ENCODE results near the gene AR.

AR gene

DNA sequence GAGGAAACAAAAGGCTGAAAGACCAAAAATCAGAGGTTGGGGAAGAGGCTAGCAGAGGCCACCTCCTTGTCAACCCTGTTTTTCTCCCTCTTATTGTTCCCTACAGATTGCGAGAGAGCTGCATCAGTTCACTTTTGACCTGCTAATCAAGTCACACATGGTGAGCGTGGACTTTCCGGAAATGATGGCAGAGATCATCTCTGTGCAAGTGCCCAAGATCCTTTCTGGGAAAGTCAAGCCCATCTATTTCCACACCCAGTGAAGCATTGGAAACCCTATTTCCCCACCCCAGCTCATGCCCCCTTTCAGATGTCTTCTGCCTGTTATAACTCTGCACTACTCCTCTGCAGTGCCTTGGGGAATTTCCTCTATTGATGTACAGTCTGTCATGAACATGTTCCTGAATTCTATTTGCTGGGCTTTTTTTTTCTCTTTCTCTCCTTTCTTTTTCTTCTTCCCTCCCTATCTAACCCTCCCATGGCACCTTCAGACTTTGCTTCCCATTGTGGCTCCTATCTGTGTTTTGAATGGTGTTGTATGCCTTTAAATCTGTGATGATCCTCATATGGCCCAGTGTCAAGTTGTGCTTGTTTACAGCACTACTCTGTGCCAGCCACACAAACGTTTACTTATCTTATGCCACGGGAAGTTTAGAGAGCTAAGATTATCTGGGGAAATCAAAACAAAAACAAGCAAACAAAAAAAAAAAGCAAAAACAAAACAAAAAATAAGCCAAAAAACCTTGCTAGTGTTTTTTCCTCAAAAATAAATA is 179.9 kb downstream of the AR start:
- H3K36me3 Mint-ChIP-seq: no peaks in the 10 kb centered on the region
- ATAC-seq: no peak
- no peaks in the 10 kb centered on the region for H3K9me3 Mint-ChIP-seq
- H3K4me1 Mint-ChIP-seq: no peaks in the 10 kb centered on the region
- no peak overlapping the region for H3K27ac Mint-ChIP-seq
- no peak overlapping the region for H3K4me3 Mint-ChIP-seq
- no peaks in the 10 kb centered on the region for H3K27me3 Mint-ChIP-seq

DNA sequence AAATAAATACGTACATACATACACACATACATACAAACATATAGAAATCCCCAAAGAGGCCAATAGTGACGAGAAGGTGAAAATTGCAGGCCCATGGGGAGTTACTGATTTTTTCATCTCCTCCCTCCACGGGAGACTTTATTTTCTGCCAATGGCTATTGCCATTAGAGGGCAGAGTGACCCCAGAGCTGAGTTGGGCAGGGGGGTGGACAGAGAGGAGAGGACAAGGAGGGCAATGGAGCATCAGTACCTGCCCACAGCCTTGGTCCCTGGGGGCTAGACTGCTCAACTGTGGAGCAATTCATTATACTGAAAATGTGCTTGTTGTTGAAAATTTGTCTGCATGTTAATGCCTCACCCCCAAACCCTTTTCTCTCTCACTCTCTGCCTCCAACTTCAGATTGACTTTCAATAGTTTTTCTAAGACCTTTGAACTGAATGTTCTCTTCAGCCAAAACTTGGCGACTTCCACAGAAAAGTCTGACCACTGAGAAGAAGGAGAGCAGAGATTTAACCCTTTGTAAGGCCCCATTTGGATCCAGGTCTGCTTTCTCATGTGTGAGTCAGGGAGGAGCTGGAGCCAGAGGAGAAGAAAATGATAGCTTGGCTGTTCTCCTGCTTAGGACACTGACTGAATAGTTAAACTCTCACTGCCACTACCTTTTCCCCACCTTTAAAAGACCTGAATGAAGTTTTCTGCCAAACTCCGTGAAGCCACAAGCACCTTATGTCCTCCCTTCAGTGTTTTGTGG is 180.7 kb downstream of the AR start:
- Mint-ChIP-seq H3K27ac (no peak overlapping the region), H3K36me3 (no peaks in the 10 kb centered on the region), H3K9me3 (no peaks in the 10 kb centered on the region), H3K27me3 (no peaks in the 10 kb centered on the region), H3K4me1 (no peaks in the 10 kb centered on the region), H3K4me3 (no peak overlapping the region)
- ATAC-seq: no peak

DNA sequence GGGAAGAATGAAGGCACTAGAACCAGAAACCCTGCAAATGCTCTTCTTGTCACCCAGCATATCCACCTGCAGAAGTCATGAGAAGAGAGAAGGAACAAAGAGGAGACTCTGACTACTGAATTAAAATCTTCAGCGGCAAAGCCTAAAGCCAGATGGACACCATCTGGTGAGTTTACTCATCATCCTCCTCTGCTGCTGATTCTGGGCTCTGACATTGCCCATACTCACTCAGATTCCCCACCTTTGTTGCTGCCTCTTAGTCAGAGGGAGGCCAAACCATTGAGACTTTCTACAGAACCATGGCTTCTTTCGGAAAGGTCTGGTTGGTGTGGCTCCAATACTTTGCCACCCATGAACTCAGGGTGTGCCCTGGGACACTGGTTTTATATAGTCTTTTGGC is 181.7 kb downstream of the AR start:
- no peaks in the 10 kb centered on the region for H3K36me3 Mint-ChIP-seq
- no peaks in the 10 kb centered on the region for H3K27me3 Mint-ChIP-seq
- no peak overlapping the region for H3K4me3 Mint-ChIP-seq
- ATAC-seq: no peak
- H3K4me1 Mint-ChIP-seq: no peaks in the 10 kb centered on the region
- H3K27ac Mint-ChIP-seq: no peak overlapping the region
- no peaks in the 10 kb centered on the region for H3K9me3 Mint-ChIP-seq

DNA sequence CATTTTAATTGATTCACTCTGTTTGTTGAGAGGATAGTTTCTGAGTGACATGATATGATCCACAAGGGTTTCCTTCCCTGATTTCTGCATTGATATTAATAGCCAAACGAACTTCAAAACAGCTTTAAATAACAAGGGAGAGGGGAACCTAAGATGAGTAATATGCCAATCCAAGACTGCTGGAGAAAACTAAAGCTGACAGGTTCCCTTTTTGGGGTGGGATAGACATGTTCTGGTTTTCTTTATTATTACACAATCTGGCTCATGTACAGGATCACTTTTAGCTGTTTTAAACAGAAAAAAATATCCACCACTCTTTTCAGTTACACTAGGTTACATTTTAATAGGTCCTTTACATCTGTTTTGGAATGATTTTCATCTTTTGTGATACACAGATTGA is 182.2 kb downstream of the AR start:
- no peak for ATAC-seq
- Mint-ChIP-seq H3K4me1 (no peaks in the 10 kb centered on the region), H3K36me3 (no peaks in the 10 kb centered on the region), H3K4me3 (no peak overlapping the region), H3K27me3 (no peaks in the 10 kb centered on the region), H3K9me3 (no peaks in the 10 kb centered on the region), H3K27ac (no peak overlapping the region)

DNA sequence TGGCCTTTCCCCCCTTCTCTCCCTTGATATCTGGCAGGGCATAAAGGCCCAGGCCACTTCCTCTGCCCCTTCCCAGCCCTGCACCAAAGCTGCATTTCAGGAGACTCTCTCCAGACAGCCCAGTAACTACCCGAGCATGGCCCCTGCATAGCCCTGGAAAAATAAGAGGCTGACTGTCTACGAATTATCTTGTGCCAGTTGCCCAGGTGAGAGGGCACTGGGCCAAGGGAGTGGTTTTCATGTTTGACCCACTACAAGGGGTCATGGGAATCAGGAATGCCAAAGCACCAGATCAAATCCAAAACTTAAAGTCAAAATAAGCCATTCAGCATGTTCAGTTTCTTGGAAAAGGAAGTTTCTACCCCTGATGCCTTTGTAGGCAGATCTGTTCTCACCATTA is 183.8 kb downstream of the AR start:
- H3K27me3 Mint-ChIP-seq: no peaks in the 10 kb centered on the region
- ATAC-seq: no peak
- no peaks in the 10 kb centered on the region for H3K9me3 Mint-ChIP-seq
- H3K27ac Mint-ChIP-seq: no peak overlapping the region
- H3K36me3 Mint-ChIP-seq: no peaks in the 10 kb centered on the region
- H3K4me3 Mint-ChIP-seq: no peak overlapping the region
- H3K4me1 Mint-ChIP-seq: no peaks in the 10 kb centered on the region

DNA sequence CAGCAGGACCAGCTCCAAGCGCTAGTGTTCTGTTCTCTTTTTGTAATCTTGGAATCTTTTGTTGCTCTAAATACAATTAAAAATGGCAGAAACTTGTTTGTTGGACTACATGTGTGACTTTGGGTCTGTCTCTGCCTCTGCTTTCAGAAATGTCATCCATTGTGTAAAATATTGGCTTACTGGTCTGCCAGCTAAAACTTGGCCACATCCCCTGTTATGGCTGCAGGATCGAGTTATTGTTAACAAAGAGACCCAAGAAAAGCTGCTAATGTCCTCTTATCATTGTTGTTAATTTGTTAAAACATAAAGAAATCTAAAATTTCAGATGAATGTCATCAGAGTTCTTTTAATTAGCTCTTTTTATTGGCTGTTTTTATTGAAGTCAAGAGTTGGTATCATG is 186.5 kb downstream of the AR start:
- Mint-ChIP-seq H3K27ac (no peak overlapping the region), H3K4me1 (no peaks in the 10 kb centered on the region), H3K9me3 (no peaks in the 10 kb centered on the region), H3K27me3 (no peaks in the 10 kb centered on the region), H3K36me3 (no peaks in the 10 kb centered on the region), H3K4me3 (no peak overlapping the region)
- no peak for ATAC-seq

DNA sequence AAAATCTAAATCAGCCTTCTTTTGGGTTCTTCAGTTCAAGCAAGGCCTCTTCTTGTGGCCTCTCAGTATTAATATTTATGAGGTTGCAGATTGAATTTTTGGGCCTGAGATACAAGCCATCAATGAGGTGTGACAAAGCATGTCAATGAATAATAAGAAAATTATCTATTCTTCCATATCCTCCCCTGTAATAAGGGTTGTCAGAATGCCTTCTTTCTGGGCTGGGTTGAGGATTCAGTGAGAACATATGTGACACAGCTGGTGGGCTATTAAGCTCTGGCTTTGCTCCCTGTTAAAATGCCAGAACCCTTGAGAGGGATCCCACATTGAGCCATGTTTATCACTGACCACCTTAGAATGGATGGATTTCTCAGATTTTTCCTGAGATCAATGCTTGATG is 187.2 kb downstream of the AR start:
- no peak overlapping the region for H3K27ac Mint-ChIP-seq
- no peak overlapping the region for H3K4me3 Mint-ChIP-seq
- H3K27me3 Mint-ChIP-seq: no peaks in the 10 kb centered on the region
- no peak for ATAC-seq
- H3K36me3 Mint-ChIP-seq: no peaks in the 10 kb centered on the region
- H3K9me3 Mint-ChIP-seq: no peaks in the 10 kb centered on the region
- no peaks in the 10 kb centered on the region for H3K4me1 Mint-ChIP-seq

DNA sequence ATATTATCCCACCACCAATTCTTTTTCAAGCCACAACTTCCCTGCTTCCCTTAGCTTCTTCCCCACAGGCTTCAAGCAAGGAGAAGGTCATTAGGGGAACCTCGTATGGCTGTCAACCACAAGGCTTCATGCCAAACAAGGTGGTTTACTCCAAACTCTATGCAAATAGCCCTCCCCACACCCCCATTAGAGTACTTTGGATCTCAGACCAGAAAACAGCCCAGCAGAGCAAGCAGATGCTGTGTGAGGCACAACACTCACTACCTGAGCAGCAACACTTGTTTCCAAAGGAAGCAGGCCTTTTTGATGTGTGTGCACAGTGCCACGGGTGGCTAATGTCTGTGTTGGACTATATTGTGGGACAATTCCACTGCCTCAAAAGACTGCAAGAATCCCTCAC is 189.0 kb downstream of the AR start:
- no peaks in the 10 kb centered on the region for H3K4me1 Mint-ChIP-seq
- no peaks in the 10 kb centered on the region for H3K36me3 Mint-ChIP-seq
- no peak overlapping the region for H3K27ac Mint-ChIP-seq
- no peaks in the 10 kb centered on the region for H3K27me3 Mint-ChIP-seq
- ATAC-seq: no peak
- no peak overlapping the region for H3K4me3 Mint-ChIP-seq
- no peaks in the 10 kb centered on the region for H3K9me3 Mint-ChIP-seq

DNA sequence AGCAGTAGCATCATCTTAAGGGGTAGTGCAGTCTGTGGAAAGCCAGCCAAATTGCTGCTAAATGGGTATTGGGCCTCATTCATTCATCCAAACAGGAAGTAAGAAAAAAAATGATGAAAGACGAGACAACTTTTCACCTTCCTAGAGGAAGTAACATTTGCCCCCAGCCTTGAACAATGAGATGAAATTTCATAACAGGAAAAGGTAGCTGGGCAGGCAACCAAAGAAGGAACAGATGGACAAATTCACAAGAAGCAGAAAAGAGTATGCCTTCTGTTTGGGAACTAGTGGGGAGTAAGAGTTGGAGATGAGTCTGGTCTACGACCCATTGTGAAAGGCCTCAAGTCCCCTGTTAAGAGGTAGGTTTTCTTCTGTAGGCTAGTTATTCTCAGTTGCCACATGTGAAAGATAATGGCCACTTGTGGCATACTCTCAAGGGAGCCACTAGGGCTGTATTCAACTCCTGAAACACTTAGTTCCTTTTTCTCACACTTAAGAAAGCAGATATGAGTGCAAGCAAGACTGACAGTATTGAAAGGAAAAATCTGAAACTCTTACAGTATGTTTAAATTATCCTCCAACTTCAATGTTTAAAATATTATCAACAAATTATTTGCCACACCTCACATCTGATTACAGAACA is 190.4 kb downstream of the AR start:
- H3K27ac Mint-ChIP-seq: no peak overlapping the region
- H3K27me3 Mint-ChIP-seq: no peaks in the 10 kb centered on the region
- no peaks in the 10 kb centered on the region for H3K36me3 Mint-ChIP-seq
- H3K9me3 Mint-ChIP-seq: no peaks in the 10 kb centered on the region
- H3K4me1 Mint-ChIP-seq: no peaks in the 10 kb centered on the region
- no peak for ATAC-seq
- H3K4me3 Mint-ChIP-seq: no peak overlapping the region

DNA sequence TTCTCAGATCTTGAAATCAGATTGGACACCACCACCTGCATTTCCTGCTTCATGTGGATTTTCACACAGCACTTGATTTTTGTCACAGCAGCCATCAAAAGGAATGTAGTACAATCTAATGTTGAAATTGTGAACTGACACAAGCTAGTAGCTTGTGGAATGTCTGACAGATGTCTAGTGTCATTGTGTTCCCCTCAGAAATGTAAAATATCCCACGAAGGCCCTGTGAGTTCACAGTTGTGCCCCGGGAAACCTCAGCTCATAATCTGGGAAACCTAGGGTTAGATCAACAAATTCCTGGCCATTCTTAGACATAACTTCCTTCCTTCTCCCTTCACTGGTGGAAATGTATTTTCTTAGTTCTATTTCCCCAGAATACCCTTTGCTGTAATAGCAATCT is 205.7 kb downstream of the AR start:
- no peak overlapping the region for H3K27ac Mint-ChIP-seq
- ATAC-seq: no peak

DNA sequence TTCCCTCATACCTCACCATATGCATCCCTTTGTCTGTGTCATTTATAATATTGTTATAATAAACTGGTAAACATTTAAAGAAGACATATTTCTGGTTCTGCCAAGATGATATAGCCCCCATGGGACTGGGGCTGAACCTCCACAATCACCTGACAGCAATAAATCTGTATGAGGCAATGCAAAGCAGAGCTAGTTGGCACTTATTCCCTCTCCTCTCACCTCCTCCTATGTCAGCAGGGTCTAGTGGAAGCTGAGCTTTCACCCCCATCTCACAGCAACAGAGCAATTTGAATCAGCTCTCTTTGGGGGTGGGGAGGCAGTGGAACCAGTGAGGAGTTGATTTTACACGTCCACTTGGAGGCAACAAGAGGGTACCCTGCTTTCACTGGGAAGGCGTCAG is 206.9 kb downstream of the AR start:
- H3K9me3 Mint-ChIP-seq: peaks cover 6% of the 10 kb centered on the region
- no peak overlapping the region for H3K27ac Mint-ChIP-seq
- no peaks in the 10 kb centered on the region for H3K27me3 Mint-ChIP-seq
- no peaks in the 10 kb centered on the region for H3K4me1 Mint-ChIP-seq
- H3K36me3 Mint-ChIP-seq: no peaks in the 10 kb centered on the region
- ATAC-seq: no peak
- no peak overlapping the region for H3K4me3 Mint-ChIP-seq

More for the DNA sequence above, 205.7 kb downstream of the AR start:
- H3K4me1 Mint-ChIP-seq: no peaks in the 10 kb centered on the region
- no peak overlapping the region for H3K4me3 Mint-ChIP-seq
- H3K9me3 Mint-ChIP-seq: peaks cover 6% of the 10 kb centered on the region
- H3K36me3 Mint-ChIP-seq: no peaks in the 10 kb centered on the region
- H3K27me3 Mint-ChIP-seq: no peaks in the 10 kb centered on the region

DNA sequence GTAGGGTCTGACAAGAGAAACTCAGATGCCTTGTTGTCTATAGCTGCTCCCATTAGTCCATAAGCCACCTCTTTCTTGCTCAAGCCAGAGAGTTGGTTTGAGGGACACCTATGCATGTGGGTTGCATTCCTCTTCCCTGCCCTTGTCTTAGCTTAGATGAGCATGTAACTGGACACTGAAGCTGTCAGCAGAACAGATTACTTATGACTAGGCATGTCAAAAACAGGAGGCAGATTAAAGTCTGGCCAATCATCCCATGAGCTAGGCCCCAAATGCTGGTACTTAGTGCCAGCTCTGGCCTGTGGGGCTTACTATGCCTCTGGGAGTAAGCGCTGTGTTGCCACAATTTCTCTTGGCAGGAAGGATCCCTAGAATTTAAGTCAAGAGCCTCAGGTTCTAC is 215.2 kb downstream of the AR start:
- Mint-ChIP-seq H3K4me1 (no peaks in the 10 kb centered on the region), H3K4me3 (no peak overlapping the region), H3K36me3 (no peaks in the 10 kb centered on the region), H3K9me3 (no peaks in the 10 kb centered on the region), H3K27me3 (no peaks in the 10 kb centered on the region), H3K27ac (no peak overlapping the region)
- ATAC-seq: no peak

DNA sequence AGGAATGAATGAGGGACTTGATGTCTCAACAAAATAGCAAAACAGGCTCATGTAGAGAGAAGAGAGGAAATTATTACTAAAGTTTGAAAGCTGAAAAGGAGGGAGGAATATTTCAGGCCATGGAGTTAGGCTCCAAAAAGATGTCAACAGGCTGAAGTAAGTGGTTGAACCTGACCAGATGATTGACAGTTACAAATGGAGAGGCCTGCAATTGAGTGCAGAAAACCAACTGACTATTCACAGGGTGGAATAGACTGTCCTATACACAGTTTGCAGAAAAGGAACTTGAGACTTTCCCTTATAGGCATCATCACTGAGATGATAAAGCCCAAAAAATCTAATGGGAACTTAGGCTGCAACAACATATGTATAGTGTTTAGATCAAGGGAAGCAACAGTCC is 233.3 kb downstream of the AR start:
- no peak overlapping the region for H3K4me3 Mint-ChIP-seq
- ATAC-seq: no peak
- no peak overlapping the region for H3K27ac Mint-ChIP-seq

DNA sequence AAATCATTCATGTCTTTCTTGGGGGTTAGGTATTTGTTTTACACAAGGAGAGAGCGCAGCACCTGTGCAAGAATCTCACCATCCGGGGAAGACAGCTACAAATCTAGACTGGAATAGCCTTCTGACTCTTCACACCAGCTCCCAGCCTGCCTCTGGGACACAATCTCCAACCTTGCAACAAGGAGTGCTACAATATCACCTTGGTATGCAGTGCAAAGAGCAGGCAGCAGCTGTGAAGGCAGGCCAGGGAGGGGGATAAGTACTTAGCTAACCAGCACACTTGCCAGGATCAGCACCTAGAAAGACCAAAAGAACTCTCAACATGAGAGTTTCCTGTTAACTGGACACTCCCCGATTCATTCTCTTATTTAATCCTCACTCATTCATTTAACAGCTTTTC is 235.3 kb downstream of the AR start:
- H3K4me1 Mint-ChIP-seq: no peaks in the 10 kb centered on the region
- ATAC-seq: no peak
- no peak overlapping the region for H3K27ac Mint-ChIP-seq
- no peaks in the 10 kb centered on the region for H3K9me3 Mint-ChIP-seq
- H3K4me3 Mint-ChIP-seq: no peak overlapping the region
- no peaks in the 10 kb centered on the region for H3K36me3 Mint-ChIP-seq
- H3K27me3 Mint-ChIP-seq: no peaks in the 10 kb centered on the region

More for the DNA sequence above, 233.3 kb downstream of the AR start:
- no peaks in the 10 kb centered on the region for H3K4me1 Mint-ChIP-seq
- no peaks in the 10 kb centered on the region for H3K9me3 Mint-ChIP-seq
- H3K27me3 Mint-ChIP-seq: no peaks in the 10 kb centered on the region
- no peaks in the 10 kb centered on the region for H3K36me3 Mint-ChIP-seq
